PFSK-1 (cell line): ENCODE results near the gene DIPK1B.

Source experiments
- FOXP2 ChIP-seq: optimal IDR thresholded peaks from 2 replicates; pipeline ENCODE3; 2011; ENCODE audit warnings: borderline replicate concordance, control low read depth, inconsistent platforms; ENCODE audit not compliant: insufficient read depth; ENCODE audit errors: extremely low read length, extremely low read depth
- POLR2AphosphoS5 ChIP-seq: IDR thresholded peaks from 2 replicates; pipeline ENCODE4 v1.6.1; 2012; ENCODE audit warnings: low read depth, mild to moderate bottlenecking, control low read depth, low read length, moderate library complexity
- REST ChIP-seq, 2 experiments: IDR thresholded peaks; 2 replicates each; pipeline versions ENCODE4 v1.6.1 to v1.8.0; 2011 to 2012; ENCODE audit warnings: low read depth in 2 of 2, low read length in 2 of 2, control low read depth in 1 of 2, inconsistent platforms in 1 of 2, mild to moderate bottlenecking in 1 of 2, moderate library complexity in 1 of 2; ENCODE audit not compliant: insufficient read depth in 1 of 2
- SIN3A ChIP-seq: IDR thresholded peaks from 2 replicates; pipeline ENCODE4 v1.6.1; 2012; ENCODE audit warnings: mild to moderate bottlenecking, low read length, moderate library complexity, borderline replicate concordance; ENCODE audit not compliant: insufficient read depth
- TAF1 ChIP-seq: IDR thresholded peaks from 2 replicates; pipeline ENCODE4 v1.6.1; 2012; ENCODE audit warnings: low read length, control low read depth, borderline replicate concordance; ENCODE audit not compliant: insufficient read depth

DIPK1B gene

GRCh38 chr9:136759436-136760325 lies 47.3 kb downstream of the DIPK1B start:
- TF ChIP-seq POLR2AphosphoS5 (no peak), REST (IDR thresholded peaks at IDR 0.05; ENCODE audit: insufficient read depth in 1 of 2, low read depth in 2 of 2, low read length in 2 of 2) (no peak), FOXP2 (no peak), TAF1 (no peak), SIN3A (no peak)

- no peak for TF ChIP-seq POLR2AphosphoS5
- TF ChIP-seq REST (IDR thresholded peaks at IDR 0.05; ENCODE audit: insufficient read depth in 1 of 2, low read depth in 2 of 2, low read length in 2 of 2) = no peak
- TF ChIP-seq FOXP2 = no peak
- no peak for TF ChIP-seq SIN3A
- TF ChIP-seq TAF1 = no peak
Measured at GRCh38 chr9:136760424-136760823, 48.1 kb downstream of the DIPK1B start.

GRCh38 chr9:136761545-136761981 lies 49.2 kb downstream of the DIPK1B start:
- no peak for TF ChIP-seq SIN3A
- no peak for TF ChIP-seq POLR2AphosphoS5
- TF ChIP-seq REST (IDR thresholded peaks at IDR 0.05; ENCODE audit: insufficient read depth in 1 of 2, low read depth in 2 of 2, low read length in 2 of 2) = no peak
- no peak for TF ChIP-seq TAF1
- TF ChIP-seq FOXP2 = no peak

- no peak for TF ChIP-seq TAF1
Measured at GRCh38 chr9:136762221-136762691, 49.9 kb downstream of the DIPK1B start.

GRCh38 chr9:136762915-136763648 lies 50.7 kb downstream of the DIPK1B start:
- no peak for TF ChIP-seq FOXP2
- no peak for TF ChIP-seq POLR2AphosphoS5
- no peak for TF ChIP-seq REST (IDR thresholded peaks at IDR 0.05; ENCODE audit: insufficient read depth in 1 of 2, low read depth in 2 of 2, low read length in 2 of 2)
- no peak for TF ChIP-seq TAF1
- TF ChIP-seq SIN3A = no peak
